RKO (cell line): Measurements from ENCODE around the gene SH2D4B.

ENCODE experiments used
- DNase-seq: peaks from one replicate; pipeline ENCODE4 v3.0.0-alpha.2; 2016; ENCODE audit warnings: low spot score

Gene SH2D4B

GRCh38 chr10:80633383-80633860 lies 95.7 kb downstream of the SH2D4B start:
- no peak for DNase-seq

GRCh38 chr10:80633910-80634309 lies 96.2 kb downstream of the SH2D4B start:
- DNase-seq, result no peak

- DNase-seq, result no peak
Observed at GRCh38 chr10:80642661-80643060, 105.0 kb downstream of the SH2D4B start.

GRCh38 chr10:80646366-80646765 lies 108.7 kb downstream of the SH2D4B start:
- DNase-seq, result no peak

GRCh38 chr10:80647173-80647833 lies 109.6 kb downstream of the SH2D4B start:
- no peak for DNase-seq

GRCh38 chr10:80648106-80648505 lies 110.4 kb downstream of the SH2D4B start:
- DNase-seq, result no peak

GRCh38 chr10:80649183-80649582 lies 111.5 kb downstream of the SH2D4B start:
- no peak for DNase-seq

- DNase-seq, result no peak
Observed at GRCh38 chr10:80655898-80656297, 118.2 kb downstream of the SH2D4B start.

GRCh38 chr10:80658068-80658467 lies 120.4 kb downstream of the SH2D4B start:
- no peak for DNase-seq

GRCh38 chr10:80659289-80659688 lies 121.6 kb downstream of the SH2D4B start:
- DNase-seq, result no peak

- no peak for DNase-seq
Observed at GRCh38 chr10:80660266-80660665, 122.6 kb downstream of the SH2D4B start.

- DNase-seq, result no peak
Observed at GRCh38 chr10:80660736-80661135, 123.0 kb downstream of the SH2D4B start.

- DNase-seq, result no peak
Observed at GRCh38 chr10:80661526-80661925, 123.8 kb downstream of the SH2D4B start.

GRCh38 chr10:80662429-80663261 lies 124.9 kb downstream of the SH2D4B start:
- peak; percentile 80 for DNase-seq

GRCh38 chr10:80664071-80664680 lies 126.5 kb downstream of the SH2D4B start:
- DNase-seq, result peak; percentile 62

- no peak for DNase-seq
Observed at GRCh38 chr10:80669485-80669884, 131.8 kb downstream of the SH2D4B start.

GRCh38 chr10:80670774-80671173 lies 133.1 kb downstream of the SH2D4B start:
- no peak for DNase-seq

GRCh38 chr10:80671847-80672246 lies 134.1 kb downstream of the SH2D4B start:
- DNase-seq, result no peak

GRCh38 chr10:80672613-80673012 lies 134.9 kb downstream of the SH2D4B start:
- no peak for DNase-seq

GRCh38 chr10:80674809-80675208 lies 137.1 kb downstream of the SH2D4B start:
- no peak for DNase-seq

GRCh38 chr10:80681142-80681541 lies 143.4 kb downstream of the SH2D4B start:
- DNase-seq, result no peak

- peak; percentile 44 for DNase-seq
Observed at GRCh38 chr10:80684259-80684658, 146.6 kb downstream of the SH2D4B start.

GRCh38 chr10:80685355-80685754 lies 147.7 kb downstream of the SH2D4B start:
- no peak for DNase-seq
